ENCODE measurements around the gene MAGEF1.
"Not testable (repeated sequence)": the region's sequence is repeated elsewhere in the genome, so short reads cannot be mapped to it uniquely, and the experiment has no call there.

Gene MAGEF1

GRCh38 chr3:184734903-184735701 is 23.2 kb upstream of the MAGEF1 start:
- H3K4me3 Mint-ChIP-seq = no peak overlapping the region
- H3K36me3 Mint-ChIP-seq = no peaks in the 10 kb centered on the region
- no peaks in the 10 kb centered on the region for H3K27me3 Mint-ChIP-seq
- H3K27ac Mint-ChIP-seq = no peak overlapping the region
- H3K9me3 Mint-ChIP-seq = no peaks in the 10 kb centered on the region
- no peaks in the 10 kb centered on the region for H3K4me1 Mint-ChIP-seq

DNA sequence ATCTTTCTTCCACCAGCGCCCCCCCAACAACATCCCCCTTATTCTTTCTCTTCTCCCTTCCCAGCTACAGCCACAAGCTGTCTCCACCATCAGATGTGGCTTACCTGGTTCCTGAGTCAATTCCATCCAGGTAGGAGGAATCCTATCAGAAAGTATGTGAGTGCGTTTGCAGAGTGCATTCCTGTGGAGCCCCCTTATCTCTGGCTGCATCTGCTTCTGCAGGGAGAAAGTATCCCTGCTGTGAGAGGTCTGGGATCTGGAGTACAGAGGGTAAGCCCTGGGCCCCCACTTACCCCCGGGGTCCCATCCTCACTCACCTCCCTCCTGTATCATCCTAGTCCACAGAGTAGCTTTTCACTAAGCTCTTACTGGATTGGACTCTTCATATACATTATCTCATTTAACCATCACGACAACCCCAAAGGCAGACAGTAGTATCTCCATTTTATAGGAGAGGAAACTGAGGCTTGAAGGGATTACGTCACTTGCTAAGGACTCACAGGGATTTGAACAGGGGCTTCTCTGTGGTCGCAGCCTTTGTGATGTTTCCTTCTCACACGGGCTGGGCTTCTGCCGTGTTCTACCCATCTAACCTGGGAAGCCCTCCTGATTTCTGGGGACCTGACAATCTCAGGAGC is 22.2 kb upstream of the MAGEF1 start:
- Mint-ChIP-seq H3K9me3 (no peaks in the 10 kb centered on the region), H3K27ac (no peak overlapping the region), H3K36me3 (no peaks in the 10 kb centered on the region), H3K4me3 (no peak overlapping the region), H3K27me3 (no peaks in the 10 kb centered on the region), H3K4me1 (no peaks in the 10 kb centered on the region)

DNA sequence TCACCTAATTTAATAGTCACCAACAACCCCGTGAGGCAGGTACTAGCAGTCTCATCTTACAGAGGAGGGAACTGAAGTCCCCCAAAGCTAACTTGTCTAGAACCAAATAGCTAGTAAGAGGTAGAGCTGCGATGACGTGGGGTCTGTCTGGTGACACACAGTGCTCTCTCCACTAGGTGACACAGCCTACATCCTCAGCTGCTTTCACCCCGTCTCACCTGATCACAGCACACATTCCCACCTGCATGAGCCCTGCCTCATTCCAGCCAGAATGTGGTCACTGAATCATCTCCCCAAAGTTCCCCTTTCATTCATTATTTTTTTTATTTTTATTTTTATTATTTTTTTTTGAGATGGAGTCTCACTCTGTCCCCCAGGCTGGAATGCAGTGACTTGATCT is 21.3 kb upstream of the MAGEF1 start:
- no peaks in the 10 kb centered on the region for H3K4me1 Mint-ChIP-seq
- H3K9me3 Mint-ChIP-seq = no peaks in the 10 kb centered on the region

GRCh38 chr3:184731786-184732537 is 20.1 kb upstream of the MAGEF1 start:
- H3K36me3 Mint-ChIP-seq = no peaks in the 10 kb centered on the region
- H3K9me3 Mint-ChIP-seq = no peaks in the 10 kb centered on the region
- no peak overlapping the region for H3K4me3 Mint-ChIP-seq
- H3K4me1 Mint-ChIP-seq = no peaks in the 10 kb centered on the region
- no peak overlapping the region for H3K27ac Mint-ChIP-seq
- no peaks in the 10 kb centered on the region for H3K27me3 Mint-ChIP-seq

More for the DNA sequence above, 21.3 kb upstream of the MAGEF1 start:
- H3K27ac Mint-ChIP-seq = no peak overlapping the region
- H3K36me3 Mint-ChIP-seq = no peaks in the 10 kb centered on the region
- H3K4me3 Mint-ChIP-seq = no peak overlapping the region
- H3K27me3 Mint-ChIP-seq = no peaks in the 10 kb centered on the region

DNA sequence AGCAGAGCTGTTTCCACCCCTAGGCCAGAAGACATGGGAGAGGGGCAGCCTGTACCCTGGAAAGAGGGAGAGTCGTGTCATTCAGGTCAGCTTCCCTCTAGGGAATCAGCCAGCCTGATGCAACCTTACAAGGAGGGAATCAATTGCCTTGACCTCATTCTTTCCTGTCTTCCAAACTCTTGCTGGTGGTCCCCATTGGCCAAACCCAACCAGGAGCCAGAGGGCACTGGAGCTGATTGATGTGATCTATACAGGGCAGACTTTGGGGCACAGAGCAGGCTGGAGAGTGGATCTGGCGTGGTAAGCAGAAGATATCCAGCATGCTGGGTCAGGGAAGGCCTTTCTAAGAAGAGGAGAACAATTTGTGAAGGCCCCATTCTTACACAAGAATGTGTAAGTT is 19.1 kb upstream of the MAGEF1 start:
- H3K36me3 Mint-ChIP-seq = no peaks in the 10 kb centered on the region
- no peaks in the 10 kb centered on the region for H3K9me3 Mint-ChIP-seq
- H3K4me1 Mint-ChIP-seq = no peaks in the 10 kb centered on the region
- H3K27ac Mint-ChIP-seq = no peak overlapping the region
- H3K27me3 Mint-ChIP-seq = no peaks in the 10 kb centered on the region
- no peak overlapping the region for H3K4me3 Mint-ChIP-seq

DNA sequence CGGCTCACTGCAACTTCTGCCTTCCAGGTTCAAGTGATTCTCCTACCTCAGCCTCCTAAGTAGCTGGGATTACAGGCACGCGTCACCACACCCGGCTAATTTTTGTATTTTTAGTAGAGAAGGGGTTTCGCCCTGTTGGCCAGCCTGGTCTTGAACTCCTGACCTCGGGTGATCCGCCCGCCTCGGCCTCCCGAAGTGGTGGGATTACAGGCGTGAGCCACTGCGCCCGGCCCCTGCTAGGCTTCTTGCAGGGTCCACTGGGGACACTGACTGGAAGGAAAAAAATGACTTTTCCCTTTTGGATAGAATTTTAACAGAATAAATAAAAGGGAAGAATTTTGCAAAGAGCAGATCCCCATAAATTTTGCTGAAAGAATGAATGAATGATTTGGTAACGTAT is 17.3 kb upstream of the MAGEF1 start:
- H3K4me1 Mint-ChIP-seq, H3K9me3 Mint-ChIP-seq, H3K27me3 Mint-ChIP-seq, H3K4me3 Mint-ChIP-seq, H3K27ac Mint-ChIP-seq, H3K36me3 Mint-ChIP-seq: not testable (repeated sequence)

DNA sequence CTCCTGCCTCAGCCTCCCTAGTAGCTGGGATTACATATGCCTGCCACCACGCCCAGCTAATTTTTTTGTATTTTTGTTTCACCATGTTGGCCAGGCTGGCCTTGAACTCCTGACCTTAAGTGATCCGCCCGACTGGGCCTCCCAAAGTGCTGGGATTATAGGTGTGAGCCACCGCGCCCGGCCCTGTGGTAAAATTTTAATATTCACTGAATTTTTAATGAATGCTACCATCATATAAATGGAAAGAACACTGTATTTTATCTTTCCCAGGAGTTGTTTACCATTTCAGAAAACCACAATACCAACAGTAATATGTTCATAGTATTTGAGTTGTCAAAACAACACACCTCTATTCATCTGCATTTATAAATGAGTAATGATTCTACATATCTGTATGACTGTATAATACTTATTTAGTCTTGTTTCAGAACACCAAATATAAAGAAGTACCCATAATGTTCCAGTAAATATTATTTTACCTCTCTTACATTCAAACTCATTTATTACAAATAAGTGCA is 16.2 kb upstream of the MAGEF1 start:
- Mint-ChIP-seq H3K4me1 (no peaks in the 10 kb centered on the region), H3K27ac (no peak overlapping the region), H3K27me3 (no peaks in the 10 kb centered on the region), H3K4me3 (no peak overlapping the region), H3K9me3 (no peaks in the 10 kb centered on the region), H3K36me3 (no peaks in the 10 kb centered on the region)

GRCh38 chr3:184727357-184728009 is 15.6 kb upstream of the MAGEF1 start:
- no peaks in the 10 kb centered on the region for H3K36me3 Mint-ChIP-seq
- H3K27me3 Mint-ChIP-seq = no peaks in the 10 kb centered on the region
- H3K4me1 Mint-ChIP-seq = no peaks in the 10 kb centered on the region
- no peaks in the 10 kb centered on the region for H3K9me3 Mint-ChIP-seq
- no peak overlapping the region for H3K4me3 Mint-ChIP-seq
- H3K27ac Mint-ChIP-seq = peak overlapping the region; percentile 37

- Mint-ChIP-seq H3K4me3 (no peak overlapping the region), H3K27ac (no peak overlapping the region), H3K27me3 (no peaks in the 10 kb centered on the region), H3K4me1 (no peaks in the 10 kb centered on the region), H3K36me3 (no peaks in the 10 kb centered on the region), H3K9me3 (no peaks in the 10 kb centered on the region)
Measured at GRCh38 chr3:184726497-184726896, 14.6 kb upstream of the MAGEF1 start.

GRCh38 chr3:184725176-184725719 is 13.4 kb upstream of the MAGEF1 start:
- no peaks in the 10 kb centered on the region for H3K4me1 Mint-ChIP-seq

DNA sequence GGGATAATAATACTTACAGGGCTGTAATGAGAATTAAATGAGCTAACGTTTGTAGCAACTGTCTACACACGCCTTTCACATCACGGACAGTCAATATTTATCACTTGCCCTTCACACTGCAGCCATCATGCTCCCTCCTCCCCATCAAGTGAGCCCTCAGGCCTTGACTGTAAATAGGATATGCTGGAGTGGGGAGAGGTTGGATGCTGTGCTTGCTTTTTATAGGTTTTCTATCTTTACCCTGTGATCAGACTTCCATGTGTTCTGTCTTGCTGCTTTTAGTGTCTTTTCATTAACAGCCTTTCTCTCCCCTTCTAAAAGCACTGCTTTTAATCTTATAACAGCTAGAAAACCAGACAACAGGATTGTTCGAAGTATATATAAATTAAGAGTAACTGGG is 12.8 kb upstream of the MAGEF1 start:
- no peak overlapping the region for H3K4me3 Mint-ChIP-seq
- no peak overlapping the region for H3K27ac Mint-ChIP-seq
- no peaks in the 10 kb centered on the region for H3K27me3 Mint-ChIP-seq
- H3K4me1 Mint-ChIP-seq = no peaks in the 10 kb centered on the region
- H3K9me3 Mint-ChIP-seq = no peaks in the 10 kb centered on the region
- H3K36me3 Mint-ChIP-seq = no peaks in the 10 kb centered on the region

More at GRCh38 chr3:184725176-184725719, 13.4 kb upstream of the MAGEF1 start:
- no peaks in the 10 kb centered on the region for H3K27me3 Mint-ChIP-seq
- no peak overlapping the region for H3K4me3 Mint-ChIP-seq
- H3K27ac Mint-ChIP-seq = no peak overlapping the region
- no peaks in the 10 kb centered on the region for H3K36me3 Mint-ChIP-seq
- H3K9me3 Mint-ChIP-seq = no peaks in the 10 kb centered on the region

DNA sequence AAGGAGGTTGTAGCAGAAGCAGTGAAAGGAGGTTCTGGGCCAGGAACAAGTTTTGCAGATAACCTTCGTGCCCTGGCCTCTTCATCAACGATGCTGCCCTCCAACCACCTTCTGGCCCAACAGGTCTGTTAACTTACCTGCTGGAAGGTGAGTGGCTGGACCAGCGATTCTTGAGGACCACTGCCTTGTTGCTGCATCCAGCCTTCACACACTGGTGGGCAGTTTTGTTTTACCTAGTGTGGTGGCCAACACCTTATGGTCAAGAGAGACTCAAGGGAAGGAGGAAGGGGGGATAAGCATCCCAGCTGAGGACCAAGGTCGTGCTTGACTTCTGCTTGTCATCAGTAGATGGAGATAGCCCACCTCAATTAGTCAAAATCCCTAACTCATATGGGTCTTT is 7.8 kb upstream of the MAGEF1 start:
- no peak overlapping the region for H3K27ac Mint-ChIP-seq

DNA sequence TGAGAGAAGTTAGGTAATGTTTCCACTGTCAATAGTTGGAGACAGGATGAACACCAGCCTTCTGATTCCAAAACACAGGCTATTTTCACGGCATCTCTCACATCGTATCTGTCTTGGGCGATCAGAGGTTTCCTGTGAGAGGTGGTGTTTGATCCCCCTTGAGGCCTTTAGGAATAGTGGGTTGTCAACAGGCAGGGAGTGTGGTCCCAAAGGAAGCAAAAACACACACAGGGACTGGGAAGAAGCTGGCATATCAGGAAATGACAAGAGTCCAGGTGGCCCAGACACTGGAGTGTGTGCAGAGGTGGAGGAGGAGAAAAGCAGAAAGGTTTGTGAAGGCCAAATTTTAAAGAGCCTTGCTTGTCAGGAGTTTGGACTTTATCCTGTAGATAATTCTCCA is 6.6 kb upstream of the MAGEF1 start:
- no peaks in the 10 kb centered on the region for H3K9me3 Mint-ChIP-seq
- H3K27me3 Mint-ChIP-seq = no peaks in the 10 kb centered on the region
- H3K36me3 Mint-ChIP-seq = no peaks in the 10 kb centered on the region
- H3K27ac Mint-ChIP-seq = no peak overlapping the region
- no peak overlapping the region for H3K4me3 Mint-ChIP-seq
- no peaks in the 10 kb centered on the region for H3K4me1 Mint-ChIP-seq

More for the DNA sequence above, 7.8 kb upstream of the MAGEF1 start:
- Mint-ChIP-seq H3K36me3 (no peaks in the 10 kb centered on the region), H3K9me3 (no peaks in the 10 kb centered on the region), H3K4me3 (no peak overlapping the region), H3K4me1 (no peaks in the 10 kb centered on the region), H3K27me3 (no peaks in the 10 kb centered on the region)

GRCh38 chr3:184717399-184717983 is 5.6 kb upstream of the MAGEF1 start:
- H3K27ac Mint-ChIP-seq = no peak overlapping the region
- H3K36me3 Mint-ChIP-seq = no peaks in the 10 kb centered on the region
- no peaks in the 10 kb centered on the region for H3K9me3 Mint-ChIP-seq
- peaks cover 7% of the 10 kb centered on the region for H3K4me1 Mint-ChIP-seq
- no peak overlapping the region for H3K4me3 Mint-ChIP-seq
- H3K27me3 Mint-ChIP-seq = no peaks in the 10 kb centered on the region

Data from activated naive CD4-positive, alpha-beta T cell treated with anti-CD3 and anti-CD28 coated beads, Interleukin-2, amount 50 U/mL, for 24 hours (primary cell).